Measurements from ENCODE around the gene TMEM181.
"Not testable (repeated sequence)": the region's sequence is repeated elsewhere in the genome, so short reads cannot be mapped to it uniquely, and the experiment has no call there.

TMEM181 gene

DNA sequence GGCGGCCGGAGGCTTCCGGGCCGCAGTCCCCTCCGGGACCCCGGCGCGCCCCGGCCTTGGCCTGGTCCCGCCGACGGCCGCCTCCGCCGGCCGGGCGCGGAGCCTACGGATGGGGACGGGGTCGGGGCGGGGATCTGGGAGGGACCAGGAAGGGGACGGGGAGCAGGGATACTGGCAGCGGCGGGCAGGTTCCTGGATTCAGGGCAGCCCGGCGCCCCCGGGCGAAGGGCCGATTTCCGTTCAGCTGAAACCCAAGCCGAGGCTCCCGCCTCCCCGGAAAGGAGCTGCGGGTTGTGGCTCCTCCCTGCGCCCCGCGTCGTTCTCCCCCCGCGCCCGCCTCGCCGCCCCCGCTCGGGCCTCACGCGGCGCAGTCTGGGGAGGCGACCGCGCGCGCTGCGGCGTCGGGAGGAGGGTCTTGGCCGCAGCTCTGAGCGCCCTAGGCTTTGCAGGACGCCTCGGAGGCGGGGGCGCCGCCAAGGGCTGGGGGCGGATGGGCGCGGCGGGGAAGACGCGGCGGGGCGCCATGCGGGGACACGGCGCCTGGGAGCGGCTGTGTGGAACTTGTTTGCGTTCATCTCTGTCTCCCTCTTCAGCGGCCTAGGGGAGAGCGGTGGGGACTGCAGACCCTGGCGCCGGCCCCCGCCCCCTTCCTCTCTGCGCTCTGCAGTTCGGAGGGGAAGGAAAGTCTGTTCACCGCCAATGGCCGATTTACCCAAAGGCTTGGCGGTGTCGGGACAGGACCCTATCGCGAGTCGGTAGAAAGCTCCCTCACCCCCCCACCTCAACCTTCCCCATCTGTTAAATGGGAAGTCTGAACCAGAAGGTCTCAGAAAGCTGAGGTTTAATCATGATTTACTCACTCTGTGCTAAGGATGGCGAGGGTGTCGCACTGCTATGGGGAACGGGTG lies 22.7 kb upstream of the TMEM181 start:
- no peak for DNase-seq (ENCODE audit: low read depth in 2 of 2)

DNA sequence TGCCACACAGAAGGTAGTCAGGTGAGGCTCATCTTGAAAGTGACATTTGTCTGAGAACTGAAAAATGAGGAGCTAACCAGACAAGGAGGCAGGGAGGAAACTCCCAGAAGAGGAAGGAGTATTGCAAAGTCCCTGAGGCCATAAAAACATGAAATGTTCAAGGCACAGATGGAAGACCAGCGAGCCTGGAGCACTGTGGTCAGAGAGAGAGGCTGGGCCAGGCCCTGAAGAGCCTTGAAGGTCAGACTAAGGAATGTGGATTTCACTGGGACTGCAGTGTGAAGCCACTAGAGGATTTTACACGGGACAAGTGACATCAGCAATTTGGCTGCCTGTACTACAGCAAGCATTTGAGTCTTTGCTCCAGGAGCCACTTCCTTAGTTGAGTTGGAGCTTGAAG lies 21.1 kb upstream of the TMEM181 start:
- no peak for DNase-seq (ENCODE audit: low read depth in 2 of 2)

DNA sequence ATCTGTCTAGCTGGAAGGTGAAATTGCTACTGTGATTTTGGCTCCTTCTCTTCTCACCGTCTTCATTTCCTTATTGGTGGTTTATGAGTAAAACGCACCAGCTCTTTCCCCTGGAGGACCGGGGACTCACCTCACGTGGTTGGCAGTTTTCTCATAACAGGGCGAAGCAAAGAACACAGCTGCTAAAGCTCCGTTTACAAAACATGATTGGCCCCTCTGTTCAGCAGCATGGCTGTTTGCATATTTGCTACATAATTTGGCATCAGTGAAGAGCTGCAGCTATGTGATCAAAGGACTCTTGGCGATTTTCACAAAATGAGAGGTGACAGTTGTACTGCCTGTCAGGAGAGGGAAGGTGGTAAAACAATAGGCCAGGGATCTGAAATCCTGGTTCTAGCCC lies 20.5 kb upstream of the TMEM181 start:
- no peak for DNase-seq (ENCODE audit: low read depth in 2 of 2)

DNA sequence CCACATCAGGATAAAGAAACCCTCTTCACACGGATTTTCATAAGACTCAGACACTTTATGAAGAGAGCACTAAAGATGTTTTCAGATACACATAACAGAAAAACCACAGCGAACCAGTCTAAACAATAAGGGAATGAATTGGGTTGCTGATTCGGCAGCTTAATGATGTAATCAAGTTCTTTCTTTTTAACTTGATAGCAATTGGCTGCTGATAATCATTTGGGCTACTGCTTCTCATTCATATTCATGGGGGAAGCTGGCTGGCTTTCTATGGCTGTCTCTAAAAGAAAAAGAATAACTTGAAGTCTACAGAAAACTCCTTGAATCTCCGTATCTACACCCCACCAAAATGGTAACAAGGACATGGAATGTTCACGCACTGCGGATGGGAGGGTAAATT lies 20.0 kb upstream of the TMEM181 start:
- DNase-seq (ENCODE audit: low read depth in 2 of 2) = no peak

DNA sequence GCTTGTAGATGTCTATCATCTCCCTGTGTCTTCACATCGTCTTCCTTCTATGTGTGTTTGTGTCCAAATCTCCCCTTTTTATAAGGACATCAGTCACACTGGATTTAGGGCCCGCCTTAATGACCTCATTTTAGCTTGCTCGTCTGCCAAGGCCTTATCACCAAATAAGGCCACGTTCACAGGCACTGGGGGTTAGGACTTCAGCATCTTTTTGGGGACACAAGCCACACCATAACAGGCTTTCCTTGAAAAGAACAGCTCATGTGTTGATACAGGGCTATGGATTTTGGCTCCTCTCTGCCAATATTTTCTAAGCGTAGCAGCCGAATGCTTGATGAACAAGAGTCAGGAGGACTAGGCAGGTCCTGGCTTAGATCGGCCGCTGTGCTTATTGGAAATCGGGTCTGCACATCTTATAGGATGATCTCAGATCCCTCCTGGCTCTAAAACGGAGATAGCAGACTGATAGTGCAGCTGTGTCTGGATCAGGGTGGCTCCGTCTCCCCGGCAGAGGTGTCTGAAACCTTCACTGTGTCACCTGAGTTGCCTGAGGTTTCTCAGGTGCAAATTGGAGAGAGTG lies 16.2 kb upstream of the TMEM181 start:
- no peak for DNase-seq (ENCODE audit: low read depth in 2 of 2)

DNA sequence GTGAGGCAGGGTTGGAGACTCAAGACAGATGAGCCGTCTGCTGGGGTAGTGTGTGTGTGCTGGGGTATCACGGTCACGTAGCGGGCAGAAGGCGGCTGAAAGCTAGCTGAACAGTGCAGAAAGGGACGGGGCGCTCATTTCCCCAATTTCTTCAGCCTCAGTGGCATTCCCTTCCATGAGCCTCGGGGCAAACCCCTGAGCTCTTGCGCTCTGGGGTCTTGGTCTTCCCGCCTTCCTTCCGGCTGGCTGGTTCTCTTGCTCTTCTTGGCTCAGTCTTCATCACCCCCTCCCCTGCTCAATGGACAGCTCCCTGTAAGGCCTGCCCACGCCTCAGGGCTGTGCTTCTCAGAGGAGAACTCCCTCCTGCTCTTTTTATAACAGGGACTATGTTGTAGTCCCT lies 15.5 kb upstream of the TMEM181 start:
- DNase-seq (ENCODE audit: low read depth in 2 of 2) = no peak

DNA sequence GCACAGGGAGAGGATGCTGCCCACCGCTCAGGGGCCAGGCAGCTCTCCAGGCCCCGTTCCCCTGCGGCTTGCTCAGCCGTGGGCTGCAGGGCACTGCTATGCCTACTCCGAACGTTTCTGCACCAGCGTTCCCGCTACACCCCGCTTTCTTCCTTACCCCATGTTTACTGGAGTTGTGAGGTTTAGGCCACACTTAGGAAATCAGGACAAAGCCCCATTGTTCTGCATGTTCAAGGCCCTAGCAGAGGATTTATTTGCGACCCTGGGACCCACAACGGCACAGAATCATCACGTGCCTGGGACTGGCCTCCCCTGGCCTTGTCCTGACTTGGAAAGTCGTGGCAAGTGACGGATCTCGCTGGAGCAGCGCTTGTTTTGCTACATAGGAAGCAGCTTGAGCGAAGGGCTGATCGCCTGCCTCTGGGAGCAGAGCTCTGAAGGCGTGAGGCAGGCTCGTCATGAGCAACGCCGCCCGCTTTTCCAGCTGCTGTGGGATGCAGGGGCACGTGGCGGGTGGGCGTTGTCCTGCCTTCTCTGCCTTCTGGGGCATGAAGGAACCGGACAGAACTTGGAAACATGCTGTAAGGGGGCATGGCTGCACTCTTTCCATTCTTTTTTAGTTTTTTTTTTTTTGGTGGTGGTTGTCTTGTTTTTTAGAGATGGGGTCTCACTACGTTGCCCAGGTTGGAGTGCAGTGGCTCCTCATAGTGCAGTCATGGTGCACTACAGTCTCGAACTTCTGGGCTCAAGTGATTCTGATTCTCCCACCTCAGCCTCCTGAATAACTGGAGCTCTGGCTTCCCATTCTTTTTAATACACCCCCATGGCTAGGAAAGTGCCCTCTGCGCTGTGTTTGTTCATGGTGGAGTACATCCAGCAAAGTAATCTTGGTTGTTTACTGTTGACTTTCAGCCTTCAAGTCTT lies 14.6 kb upstream of the TMEM181 start:
- no peak for DNase-seq (ENCODE audit: low read depth in 2 of 2)

DNA sequence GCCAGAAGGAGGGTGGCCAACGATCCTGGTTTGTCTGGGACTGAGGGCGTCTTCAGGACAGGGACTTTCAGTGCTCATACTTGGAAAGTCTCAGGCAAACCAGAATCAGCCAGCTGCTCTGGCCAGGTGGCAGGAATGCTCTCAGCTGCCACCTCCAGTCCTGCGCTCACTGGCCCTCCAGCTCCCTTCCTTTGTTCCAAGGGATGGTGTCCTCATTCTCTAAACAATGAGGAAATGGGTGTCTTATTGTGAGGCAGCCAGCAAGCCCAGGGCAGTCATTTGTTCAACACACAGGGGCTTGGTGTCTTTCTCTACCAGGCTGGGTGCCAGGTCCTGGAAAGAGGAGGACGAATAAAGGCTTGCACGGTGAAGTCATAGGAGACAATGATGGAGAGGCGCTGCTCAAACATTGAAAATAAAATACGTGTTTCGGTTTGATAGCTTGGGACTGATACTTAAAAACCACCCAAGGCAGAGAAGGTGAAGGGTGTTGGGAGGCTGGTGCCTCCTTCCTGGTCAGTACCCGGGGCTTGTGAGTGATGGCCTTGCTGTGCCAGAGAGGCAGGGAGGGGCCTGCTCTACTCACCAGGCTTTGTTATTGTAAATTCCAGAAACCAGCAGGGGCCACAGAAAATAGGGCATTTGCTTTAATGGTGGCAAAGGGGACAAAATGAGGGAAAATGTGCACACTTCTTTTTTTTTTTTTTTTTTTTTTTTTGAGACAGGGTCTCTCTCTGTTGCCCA lies 11.3 kb upstream of the TMEM181 start:
- no peak for DNase-seq (ENCODE audit: low read depth in 2 of 2)

DNA sequence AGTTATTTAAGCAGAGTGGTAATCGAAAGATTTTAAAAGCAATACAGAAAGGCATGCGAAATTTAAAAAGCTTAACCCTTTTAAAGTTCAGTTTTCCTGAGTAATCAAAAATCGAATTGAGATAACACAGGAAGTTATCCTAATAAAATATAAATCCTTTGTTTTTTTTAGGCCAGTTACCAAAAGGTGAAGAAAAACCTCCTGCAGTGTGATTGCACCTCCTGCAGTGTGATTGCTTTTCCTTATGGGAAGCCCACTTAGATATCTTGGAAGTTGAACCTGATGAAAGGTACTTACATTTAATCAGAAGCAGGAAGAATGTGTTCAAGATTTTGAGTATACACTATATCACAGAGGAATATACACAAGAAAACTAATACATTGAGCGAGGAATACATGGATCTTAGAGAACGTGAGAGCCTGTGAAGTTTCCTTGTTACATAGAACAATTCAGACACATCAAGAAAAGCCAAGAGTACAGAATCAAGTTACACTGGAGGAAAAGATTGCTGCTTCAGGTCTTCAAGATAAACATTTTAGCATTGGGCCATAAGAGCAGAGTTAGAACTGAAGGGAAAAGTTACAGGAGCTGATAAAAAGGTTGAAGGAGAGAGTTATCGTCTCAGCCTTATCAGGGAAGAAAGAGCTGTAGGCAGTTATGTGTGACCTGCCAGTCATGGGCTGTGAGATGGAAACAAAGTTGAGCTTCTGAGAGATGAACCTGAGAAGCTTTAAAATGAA lies 7.7 kb upstream of the TMEM181 start:
- DNase-seq (ENCODE audit: low read depth in 2 of 2) = no peak

DNA sequence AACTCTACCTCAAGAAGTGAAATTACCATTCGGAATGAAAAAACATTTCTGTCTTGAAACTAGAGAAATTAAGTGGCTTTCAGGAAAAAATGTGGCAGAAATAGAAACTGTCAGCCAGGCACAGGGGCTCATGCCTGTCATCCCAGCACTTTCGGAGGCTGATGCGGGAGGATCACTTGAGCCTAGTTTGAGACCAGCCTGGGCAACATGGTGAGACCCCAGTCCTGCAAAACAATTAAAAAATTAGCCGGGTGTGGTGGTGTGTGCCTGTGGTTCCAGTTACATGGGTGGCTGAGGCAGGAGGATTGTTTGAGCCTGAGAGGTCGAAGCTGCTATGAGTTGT lies 7.1 kb upstream of the TMEM181 start:
- no peak for DNase-seq (ENCODE audit: low read depth in 2 of 2)

DNA sequence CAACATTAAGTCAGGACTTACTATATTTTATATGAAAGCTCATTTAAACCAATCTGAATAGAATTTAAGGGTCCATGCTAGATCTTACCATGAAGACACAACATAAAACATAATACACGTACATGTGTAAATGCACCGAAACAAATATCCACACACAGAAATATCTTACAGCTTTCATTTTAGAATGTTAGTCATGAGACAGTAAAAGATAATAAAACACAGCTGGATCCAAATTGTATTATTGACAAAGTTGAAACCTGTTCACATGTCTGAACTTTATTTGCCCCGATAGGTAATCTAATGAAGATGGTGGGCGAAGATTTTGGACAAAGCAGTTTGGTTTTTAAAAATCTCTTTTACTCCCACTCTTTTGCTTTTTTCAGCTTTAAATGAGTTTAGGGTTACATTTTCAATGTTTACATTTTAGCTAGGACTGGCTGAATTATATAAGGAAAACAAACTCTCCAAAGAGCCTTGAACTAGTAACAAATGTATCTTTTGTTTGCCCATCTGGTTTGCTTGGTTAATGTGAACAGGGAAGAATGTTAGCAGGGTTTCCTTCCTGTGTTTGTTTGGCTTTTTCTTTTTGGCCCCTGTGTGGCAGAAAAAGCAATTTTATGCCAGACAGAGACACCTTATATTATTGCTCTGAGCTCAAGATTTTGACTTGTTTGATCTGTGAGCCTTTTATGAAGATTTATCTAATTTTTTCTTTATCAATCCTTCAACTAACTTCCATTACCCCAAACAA lies 5.1 kb upstream of the TMEM181 start:
- no peak for DNase-seq (ENCODE audit: low read depth in 2 of 2)

DNA sequence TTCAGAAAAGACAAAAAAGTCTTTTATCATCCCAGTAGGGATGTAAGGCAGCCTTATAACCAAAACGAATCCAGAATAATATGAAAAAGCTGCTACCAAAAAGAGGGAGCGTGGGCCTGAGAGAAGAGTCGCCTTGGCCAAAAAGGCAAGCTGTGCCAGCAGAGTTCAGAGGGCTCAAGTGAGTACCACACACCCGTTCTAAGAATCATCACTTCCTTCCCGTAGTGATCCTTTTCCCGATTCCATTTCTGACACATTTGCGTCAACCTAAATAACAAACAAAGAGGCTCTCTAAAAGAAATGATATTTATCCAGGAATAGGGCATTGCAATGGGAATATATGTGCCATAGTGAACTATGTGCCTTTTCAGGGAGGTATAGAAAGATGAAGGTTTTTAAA lies 3.8 kb upstream of the TMEM181 start:
- no peak for DNase-seq (ENCODE audit: low read depth in 2 of 2)

DNA sequence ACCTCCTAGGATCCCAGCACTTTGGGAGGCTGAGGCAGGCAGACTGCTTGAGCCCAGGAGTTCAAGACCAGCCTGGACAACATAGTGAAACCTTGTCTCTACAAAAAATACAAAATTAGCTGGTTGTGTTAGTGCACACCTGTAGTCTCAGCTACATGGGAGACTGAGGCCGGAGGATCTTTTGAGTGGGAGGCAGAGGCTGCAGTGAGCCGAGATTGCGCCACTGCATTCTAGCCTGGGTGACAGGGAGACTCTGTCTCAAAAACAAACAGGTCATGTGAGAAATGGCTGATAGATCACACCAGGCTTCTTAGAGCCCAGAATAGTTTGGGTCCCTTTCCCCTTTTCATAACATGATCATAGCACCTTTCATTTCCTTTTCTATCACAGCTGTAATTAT lies 2.8 kb upstream of the TMEM181 start:
- not testable (repeated sequence) for DNase-seq (ENCODE audit: low read depth in 2 of 2)

DNA sequence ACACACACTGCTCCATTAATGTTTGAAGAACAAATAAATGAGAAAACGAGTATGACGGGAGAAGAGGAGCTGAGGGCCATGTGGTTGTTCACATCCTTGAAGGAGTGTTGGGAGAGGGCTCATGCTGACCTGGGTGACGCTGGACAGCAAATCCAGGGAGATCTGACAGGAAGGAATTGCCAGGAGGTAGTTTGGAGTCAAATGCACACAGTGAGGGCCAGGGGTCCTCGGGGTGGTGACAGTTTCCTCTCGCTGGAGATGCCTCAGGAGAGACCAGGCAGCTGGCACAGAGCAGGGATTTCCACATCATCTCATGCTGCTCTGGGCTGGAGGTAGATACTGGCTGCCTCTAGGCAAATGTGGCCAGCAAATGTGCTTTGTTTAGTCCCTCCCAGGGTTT lies 2.0 kb upstream of the TMEM181 start:
- DNase-seq (ENCODE audit: low read depth in 2 of 2) = no peak

DNA sequence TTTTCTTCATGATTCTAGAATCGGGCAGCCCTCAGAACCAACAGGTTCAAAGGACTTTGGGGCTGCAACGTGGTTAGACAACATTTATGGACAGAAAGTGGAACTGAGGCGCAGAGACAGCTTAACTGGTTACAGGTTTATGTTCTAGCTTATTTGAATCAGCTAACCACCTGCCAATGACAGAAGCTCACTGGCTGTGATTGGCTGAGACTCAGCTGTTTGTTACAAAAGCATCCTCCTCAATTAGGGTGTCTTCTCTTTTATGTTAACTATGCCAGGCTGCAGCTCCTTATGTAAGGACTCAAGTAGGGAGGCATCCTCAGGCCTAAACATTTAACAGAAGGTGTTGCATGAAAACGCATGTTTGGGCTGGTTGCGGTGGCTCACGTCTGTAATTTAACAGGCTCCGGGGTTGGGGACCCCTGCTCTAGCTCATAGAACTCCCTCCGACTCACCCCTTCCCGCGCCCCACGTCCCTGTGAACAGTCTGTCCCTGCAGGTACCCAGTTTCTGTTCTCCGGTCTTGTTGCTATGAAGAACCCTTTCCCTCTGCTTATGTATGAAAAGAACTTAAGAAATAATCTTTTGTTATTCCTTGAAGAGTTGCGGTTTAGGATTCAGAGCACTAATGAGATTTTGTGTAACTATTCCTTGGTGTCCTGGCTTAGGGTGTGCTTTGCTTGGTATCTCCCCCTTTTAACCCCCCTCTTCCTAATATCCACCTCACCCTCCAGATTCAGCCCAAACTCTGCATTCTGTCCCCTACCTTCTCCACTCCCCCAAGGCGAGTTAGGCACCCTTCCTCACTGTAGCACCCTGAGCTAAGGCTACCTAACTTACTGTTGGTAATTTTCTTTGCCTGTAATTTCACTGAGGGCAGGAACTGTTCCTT lies 1.2 kb upstream of the TMEM181 start:
- no peak for DNase-seq (ENCODE audit: low read depth in 2 of 2)

DNA sequence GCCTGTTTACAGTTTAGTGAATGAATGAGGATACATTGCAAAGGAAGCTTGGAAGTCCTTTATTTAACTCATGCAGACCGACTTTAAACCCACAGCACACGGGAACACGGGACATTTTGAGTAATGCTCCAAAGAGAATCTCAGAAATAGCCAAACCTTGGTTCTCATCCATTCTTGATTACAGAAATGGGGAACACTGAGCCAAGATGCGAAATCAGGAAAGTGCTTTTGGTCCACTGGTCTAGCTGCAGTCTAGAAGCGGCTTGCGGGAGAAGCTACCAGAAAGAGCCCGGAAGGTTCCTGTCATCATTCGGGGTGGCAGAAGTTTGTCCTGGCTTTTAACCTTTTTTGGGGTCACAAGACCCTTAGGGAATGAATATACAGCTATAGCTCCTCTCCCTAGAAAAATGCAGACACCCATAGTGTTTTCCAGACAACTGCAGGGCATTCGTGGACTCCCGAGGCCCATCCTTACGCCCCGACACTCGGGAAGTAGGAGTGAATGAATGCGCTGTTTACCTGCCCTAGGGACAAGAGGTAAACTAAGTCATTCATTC lies 475 bp upstream of the TMEM181 start:
- no peak for DNase-seq (ENCODE audit: low read depth in 2 of 2)

DNA sequence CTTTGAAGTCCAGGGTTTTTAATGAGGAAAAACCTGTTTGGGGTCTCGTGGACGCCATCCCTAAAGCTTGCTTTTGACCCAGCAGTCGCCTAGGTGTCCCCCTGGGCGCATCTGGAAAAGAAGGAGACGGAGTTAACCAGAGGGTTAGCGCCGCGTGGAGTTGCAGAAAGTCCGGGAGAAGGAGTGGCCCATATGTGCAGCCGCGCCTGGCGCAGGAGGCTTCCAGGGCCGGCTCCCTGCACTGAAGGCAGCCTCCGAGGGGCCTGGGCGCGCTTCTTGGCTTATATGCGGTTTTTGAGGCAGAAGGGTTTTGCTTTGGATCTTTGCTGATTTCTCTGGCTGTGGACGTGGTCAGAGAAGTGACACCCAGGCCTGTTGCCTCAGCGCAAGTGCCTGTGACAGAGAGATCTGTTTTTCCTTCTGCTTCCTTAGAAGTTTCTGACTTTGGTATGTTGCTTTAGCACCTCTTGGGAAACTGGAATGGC lies 987 bp downstream of the TMEM181 start:
- no peak for DNase-seq (ENCODE audit: low read depth in 2 of 2)

DNA sequence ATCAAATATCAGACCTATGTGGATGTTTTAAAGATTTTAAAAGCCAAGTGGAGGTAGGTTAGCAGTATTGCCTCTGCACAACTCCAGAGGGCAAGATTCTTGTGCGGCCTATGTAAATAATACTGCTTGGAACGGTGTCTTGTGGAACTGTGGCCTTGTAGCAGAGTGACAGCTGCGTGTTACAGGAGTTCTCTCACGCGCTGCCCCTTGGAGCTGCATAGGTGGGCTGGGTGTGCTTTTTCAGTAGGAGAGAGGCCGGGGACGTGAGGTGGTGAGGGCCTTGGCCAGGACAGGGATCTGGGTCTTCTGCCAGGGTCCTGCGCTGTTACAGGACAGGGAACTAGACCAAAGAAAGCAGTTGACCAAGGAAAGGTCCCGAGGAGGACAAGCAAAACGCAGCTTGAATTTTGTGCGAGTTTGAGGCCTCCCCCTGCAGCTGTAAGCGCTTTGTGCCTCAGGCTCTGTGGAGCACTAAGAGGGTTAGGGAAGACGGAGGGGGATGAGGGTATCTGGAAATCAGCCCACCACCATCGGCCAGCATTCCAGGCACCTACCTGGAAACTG lies 1.5 kb downstream of the TMEM181 start:
- DNase-seq (ENCODE audit: low read depth in 2 of 2) = no peak

DNA sequence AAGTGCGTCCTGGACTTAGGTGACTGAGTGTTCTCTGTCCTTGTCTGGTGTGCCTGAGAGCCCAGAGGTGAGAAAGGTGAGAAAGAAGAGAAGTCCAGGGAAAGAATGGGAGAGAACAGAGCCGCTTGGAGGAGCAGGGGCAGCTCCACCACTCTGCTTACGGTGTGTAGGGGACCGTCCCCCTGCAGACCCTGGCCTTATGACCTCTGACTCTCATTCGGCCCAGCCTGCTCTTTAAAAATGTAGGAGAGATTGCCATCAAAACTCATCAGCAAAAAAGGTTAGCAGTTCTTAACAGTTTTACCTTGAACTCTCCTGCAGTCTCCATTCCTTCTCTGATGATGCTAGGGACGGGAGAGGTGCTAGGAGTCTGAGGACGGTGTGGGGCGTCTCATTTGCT lies 2.0 kb downstream of the TMEM181 start:
- DNase-seq (ENCODE audit: low read depth in 2 of 2) = no peak
